Smooth muscle cell (in vitro differentiated cells): Measurements from ENCODE around the gene WWTR1. TPM values are rescaled to one million over a fixed set of nuclear protein-coding genes. Genes with fewer than 3 reads are reported as not detected.

Source experiments
- DNase-seq: peaks from one replicate; lab custom pipeline; 2025; ENCODE audit not compliant: unreplicated experiment; lab: John Stamatoyannopoulos, UW
- H2AFZ ChIP-seq: fragments of 200-600 bp; sonication (generic); 2 replicates; pipeline ENCODE4 v1.6.0; 2016; ENCODE audit warnings: antibody characterized with exemption, low read depth, mild to moderate bottlenecking
- H3F3A ChIP-seq: fragments of 200-600 bp; sonication (generic); 2 replicates; pipeline ENCODE4 v1.6.0; 2017; ENCODE audit warnings: antibody characterized with exemption, low read depth
- H3K27ac ChIP-seq: fragments of 200-600 bp; sonication (generic); 2 replicates; pipeline ENCODE4 v1.5.1; 2016; ENCODE audit warnings: low read depth, mild to moderate bottlenecking
- H3K27me3 ChIP-seq: fragments of 200-600 bp; sonication (generic); 2 replicates; pipeline ENCODE4 v1.6.1; 2016; ENCODE audit warnings: low read depth, mild to moderate bottlenecking
- H3K36me3 ChIP-seq: fragments of 200-600 bp; sonication (generic); 2 replicates; pipeline ENCODE4 v1.5.1; 2016; ENCODE audit warnings: low read depth
- H3K4me1 ChIP-seq: fragments of 200-600 bp; sonication (generic); 2 replicates; pipeline ENCODE4 v1.5.1; 2016; ENCODE audit warnings: low read depth
- H3K4me2 ChIP-seq: fragments of 200-600 bp; sonication (generic); 2 replicates; pipeline ENCODE4 v1.6.0; 2016; ENCODE audit warnings: mild to moderate bottlenecking
- H3K4me3 ChIP-seq: fragments of 200-600 bp; sonication (generic); 2 replicates; pipeline ENCODE4 v1.5.1; 2016; ENCODE audit warnings: mild to moderate bottlenecking
- H3K79me2 ChIP-seq: fragments of 200-600 bp; sonication (generic); 2 replicates; pipeline ENCODE4 v1.6.0; 2016; ENCODE audit warnings: low read depth, mild to moderate bottlenecking
- H3K9ac ChIP-seq: fragments of 200-600 bp; sonication (generic); 2 replicates; pipeline ENCODE4 v1.6.0; 2016; ENCODE audit warnings: low read depth
- H3K9me3 ChIP-seq: fragments of 200-600 bp; sonication (generic); replicated peaks from 2 replicates; pipeline ENCODE4 v1.5.1; 2016; ENCODE audit warnings: low read depth
- H4K20me1 ChIP-seq: fragments of 200-600 bp; sonication (generic); 2 replicates; pipeline ENCODE4 v1.6.0; 2016; ENCODE audit warnings: low read depth
- WGBS: methylation state at CpG from one replicate; pipeline ENCODE4 v1.1.7; 2016; ENCODE audit warnings: low lambda C conversion rate; 5-methylcytosine and 5-hydroxymethylcytosine counted together
- polyA plus RNA-seq: library from polyadenylated mRNA; unstranded; fragments of >200 nt; fragmentation: Nextera tagmentation; extraction: Ambion mirVana; gene quantifications from 2 replicates; pipeline ENCODE4 v1.2.1, GENCODE V29; 2016
- total RNA-seq: library from RNA; depleted of rRNA; stranded (reverse); fragments of >200 nt; gene quantifications from 2 replicates; pipeline ENCODE4 v1.2.3, GENCODE V29; 2014
- TF ChIP-seq, protein P1 (sequence below): fragments of 200-600 bp; sonication (generic); IDR thresholded peaks from 2 replicates; pipeline ENCODE4 v1.5.1; 2017; ENCODE audit warnings: borderline replicate concordance, mild to moderate bottlenecking, antibody characterized with exemption; ENCODE audit not compliant: insufficient read depth, poor library complexity, severe bottlenecking

WWTR1 gene
- total and polyA plus RNA-seq, 2 experiments from 2014 or later: 38.4 to 55.6 TPM

DNA sequence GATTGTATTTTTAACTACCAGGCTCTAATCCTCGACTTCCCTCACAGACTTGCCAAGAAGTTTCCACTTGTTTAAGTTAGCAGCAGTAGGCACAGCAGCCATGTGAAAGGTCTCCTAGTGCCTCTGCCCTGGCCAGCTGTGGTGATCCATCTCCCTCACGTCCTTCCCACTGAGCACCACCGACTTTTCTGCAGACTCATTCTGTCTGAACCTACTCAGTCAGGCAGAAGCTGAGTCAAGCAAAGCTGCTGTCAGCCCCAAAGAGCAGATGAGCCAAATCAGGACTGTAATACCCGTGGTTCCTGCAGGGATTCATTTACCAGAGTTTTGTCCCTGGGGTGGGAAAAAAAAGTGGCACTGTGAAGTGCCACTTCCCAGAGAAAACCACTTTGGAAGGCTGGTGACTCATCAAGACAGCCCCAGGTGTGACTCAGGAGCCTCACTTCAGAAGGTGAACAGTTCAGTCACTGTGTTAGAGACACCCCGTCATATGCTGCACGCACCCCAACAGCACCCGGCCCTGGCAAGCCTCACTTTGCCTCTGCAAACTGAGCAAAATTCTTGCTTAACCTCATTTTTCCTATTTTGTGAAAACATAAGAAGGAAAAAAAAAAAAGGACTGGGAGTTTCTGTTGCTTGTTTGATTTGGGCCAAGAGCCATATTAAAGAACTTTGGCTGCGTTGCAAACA, 76.0 kb downstream of the WWTR1 start:
- H3K27me3 ChIP-seq: no peaks in the 10 kb centered on the region
- H3K9ac ChIP-seq: peak overlapping the region; percentile 46
- no peak overlapping the region for H2AFZ ChIP-seq
- H3K27ac ChIP-seq: peak overlapping the region; percentile 97
- H4K20me1 ChIP-seq: peaks cover 51% of the 10 kb centered on the region
- DNase-seq: no peak
- no peaks in the 10 kb centered on the region for H3K9me3 ChIP-seq
- TF ChIP-seq, protein P1, sequence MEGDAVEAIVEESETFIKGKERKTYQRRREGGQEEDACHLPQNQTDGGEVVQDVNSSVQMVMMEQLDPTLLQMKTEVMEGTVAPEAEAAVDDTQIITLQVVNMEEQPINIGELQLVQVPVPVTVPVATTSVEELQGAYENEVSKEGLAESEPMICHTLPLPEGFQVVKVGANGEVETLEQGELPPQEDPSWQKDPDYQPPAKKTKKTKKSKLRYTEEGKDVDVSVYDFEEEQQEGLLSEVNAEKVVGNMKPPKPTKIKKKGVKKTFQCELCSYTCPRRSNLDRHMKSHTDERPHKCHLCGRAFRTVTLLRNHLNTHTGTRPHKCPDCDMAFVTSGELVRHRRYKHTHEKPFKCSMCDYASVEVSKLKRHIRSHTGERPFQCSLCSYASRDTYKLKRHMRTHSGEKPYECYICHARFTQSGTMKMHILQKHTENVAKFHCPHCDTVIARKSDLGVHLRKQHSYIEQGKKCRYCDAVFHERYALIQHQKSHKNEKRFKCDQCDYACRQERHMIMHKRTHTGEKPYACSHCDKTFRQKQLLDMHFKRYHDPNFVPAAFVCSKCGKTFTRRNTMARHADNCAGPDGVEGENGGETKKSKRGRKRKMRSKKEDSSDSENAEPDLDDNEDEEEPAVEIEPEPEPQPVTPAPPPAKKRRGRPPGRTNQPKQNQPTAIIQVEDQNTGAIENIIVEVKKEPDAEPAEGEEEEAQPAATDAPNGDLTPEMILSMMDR: no peak
- H3K4me3 ChIP-seq: no peak overlapping the region
- peaks cover 26% of the 10 kb centered on the region for H3F3A ChIP-seq
- H3K36me3 ChIP-seq: no peaks in the 10 kb centered on the region
- H3K79me2 ChIP-seq: peaks cover 81% of the 10 kb centered on the region
- peaks cover 39% of the 10 kb centered on the region for H3K4me1 ChIP-seq
- peak overlapping the region; percentile 61 for H3K4me2 ChIP-seq
- WGBS: 36% methylated on average over 8 of the region's 8 CpGs

DNA sequence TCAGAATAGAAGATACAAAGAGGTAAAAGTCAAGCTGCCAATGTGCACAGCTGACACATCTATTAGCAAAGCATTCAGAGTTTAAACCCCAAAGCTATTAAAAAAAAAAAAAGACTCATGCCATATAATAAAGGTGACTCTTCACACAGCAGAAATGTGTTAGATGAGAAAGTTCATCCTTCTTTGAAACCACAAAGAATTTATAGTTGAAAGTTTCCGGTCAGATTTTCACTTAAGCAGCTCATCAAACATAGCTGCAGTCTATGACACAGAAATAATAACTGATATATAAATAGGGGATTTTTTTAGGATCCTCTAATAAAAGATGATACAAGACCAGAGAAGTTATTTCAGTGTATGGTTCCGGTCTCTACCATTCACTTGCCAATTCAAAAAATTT, 76.6 kb downstream of the WWTR1 start:
- Histone ChIP-seq H3K9me3 (no peaks in the 10 kb centered on the region), H3K27ac (peak overlapping the region; percentile 97), H3K79me2 (peaks cover 78% of the 10 kb centered on the region), H3K27me3 (no peaks in the 10 kb centered on the region), H3K36me3 (no peaks in the 10 kb centered on the region), H3K4me3 (no peak overlapping the region), H2AFZ (no peak overlapping the region), H4K20me1 (peaks cover 45% of the 10 kb centered on the region), H3K4me1 (peaks cover 45% of the 10 kb centered on the region), H3K4me2 (peak overlapping the region; percentile 61), H3K9ac (peak overlapping the region; percentile 46), H3F3A (peaks cover 31% of the 10 kb centered on the region)
- TF ChIP-seq, protein P1: no peak
- 21% methylated on average over 2 of the region's 2 CpGs for WGBS
- no peak for DNase-seq

DNA sequence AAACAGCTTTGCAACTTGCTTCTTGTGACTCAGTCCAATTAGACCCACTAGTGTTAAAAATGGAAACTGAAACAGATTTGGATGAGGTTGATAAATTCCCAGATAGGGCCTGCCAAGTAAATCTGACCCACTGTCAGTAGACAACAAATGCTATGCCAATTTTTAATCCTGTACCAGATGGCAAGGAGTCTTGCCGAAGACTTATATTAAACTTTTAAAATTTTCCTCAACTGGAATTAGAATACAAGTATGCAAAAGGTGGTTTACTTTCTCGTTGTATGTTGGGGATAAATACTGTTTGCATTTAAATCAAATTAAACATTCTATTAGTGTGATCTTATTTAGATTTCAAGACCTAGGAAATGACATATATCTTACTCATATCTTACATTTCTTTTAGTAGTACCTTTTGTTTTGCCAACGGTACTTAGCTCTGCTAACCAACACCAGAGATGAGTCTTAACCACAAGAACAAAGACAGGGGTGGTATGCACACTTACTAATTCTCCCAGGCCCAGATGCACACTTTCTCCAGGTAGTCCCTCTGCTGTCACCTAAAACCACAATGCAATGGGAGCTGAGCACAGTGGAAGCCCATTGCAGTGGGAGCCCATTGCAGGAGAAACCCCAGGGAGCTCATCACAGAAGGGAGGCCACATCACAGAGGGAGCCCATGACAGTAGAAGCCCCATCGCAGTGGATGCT, 77.8 kb downstream of the WWTR1 start:
- H3K27ac ChIP-seq: peak overlapping the region; percentile 97
- DNase-seq: no peak

More for the DNA sequence above, 77.8 kb downstream of the WWTR1 start:
- Histone ChIP-seq H3K4me3 (no peak overlapping the region), H3K27me3 (no peaks in the 10 kb centered on the region), H3F3A (peaks cover 41% of the 10 kb centered on the region), H3K79me2 (peaks cover 65% of the 10 kb centered on the region), H3K4me1 (peaks cover 56% of the 10 kb centered on the region), H3K4me2 (peak overlapping the region; percentile 61), H4K20me1 (peaks cover 36% of the 10 kb centered on the region), H3K9me3 (no peaks in the 10 kb centered on the region), H2AFZ (no peak overlapping the region), H3K9ac (no peak overlapping the region), H3K36me3 (no peaks in the 10 kb centered on the region)
- TF ChIP-seq, protein P1: no peak
- 77% methylated on average over 4 of the region's 4 CpGs for WGBS
